Liver (tissue), 10 donors: ENCODE results near the gene TERC. TPM values are rescaled to one million over a fixed set of nuclear protein-coding genes. Genes with fewer than 3 reads are reported as not detected.
"Not testable (repeated sequence)": the region's sequence is repeated elsewhere in the genome, so short reads cannot be mapped to it uniquely, and the experiment has no call there.

Experiments
- DNase-seq: peaks from one replicate; pipeline ENCODE4 v3.0.0-alpha.2; 2017; ENCODE audit warnings: low spot score
- H3K27ac ChIP-seq, 2 donors: one replicate each; pipeline ENCODE4 v1.7.0; 2013; ENCODE audit warnings: inconsistent platforms in 2 of 2, low read length in 2 of 2, control low read depth in 1 of 2, low read depth in 1 of 2, mild to moderate bottlenecking in 1 of 2
- H3K27me3 ChIP-seq, 4 donors: one replicate each; pipeline versions ENCODE4 v1.6.1 to v1.7.0; 2013; ENCODE audit warnings: low read length in 3 of 4, inconsistent platforms in 1 of 4, mild to moderate bottlenecking in 1 of 4, moderate library complexity in 1 of 4; ENCODE audit not compliant: control insufficient read depth in 4 of 4, insufficient read depth in 4 of 4
- H3K36me3 ChIP-seq, 4 donors: one replicate each; pipeline versions ENCODE4 v1.6.1 to v1.7.0; 2013; ENCODE audit warnings: low read length in 3 of 4, mild to moderate bottlenecking in 3 of 4, low read depth in 1 of 4, moderate library complexity in 1 of 4; ENCODE audit not compliant: control insufficient read depth in 4 of 4, insufficient read depth in 3 of 4
- H3K4me1 ChIP-seq, 4 donors: one replicate each; pipeline versions ENCODE4 v1.6.1 to v1.7.0; 2013; ENCODE audit warnings: low read length in 3 of 4, mild to moderate bottlenecking in 3 of 4, moderate library complexity in 1 of 4; ENCODE audit not compliant: control insufficient read depth in 4 of 4, insufficient read depth in 4 of 4
- H3K4me3 ChIP-seq, 3 donors: one replicate each; pipeline versions ENCODE4 v1.6.1 to v1.7.0; 2013; ENCODE audit warnings: low read length in 3 of 3, control low read depth in 1 of 3, low read depth in 1 of 3, mild to moderate bottlenecking in 1 of 3
- H3K9ac ChIP-seq, 2 donors: one replicate each; pipeline ENCODE4 v1.7.0; 2013; ENCODE audit warnings: low read length in 2 of 2, mild to moderate bottlenecking in 2 of 2, moderate library complexity in 2 of 2, control low read depth in 1 of 2, low read depth in 1 of 2
- H3K9me3 ChIP-seq, 4 donors: one replicate each; pipeline versions ENCODE4 v1.6.1 to v1.7.0; 2013; ENCODE audit warnings: low read length in 3 of 4; ENCODE audit not compliant: control insufficient read depth in 4 of 4
- ATF3 ChIP-seq: IDR thresholded peaks from 2 replicates; pipeline ENCODE4 v1.6.1; 2016; ENCODE audit warnings: antibody characterized with exemption
- CTCF ChIP-seq: fragments of 150-350 bp; IDR thresholded peaks from 2 replicates; pipeline ENCODE4 v1.5.1; 2017; ENCODE audit warnings: improper control_type of control experiment, low read depth, low read length; ENCODE audit not compliant: missing input control
- EGR1 ChIP-seq, 2 donors: IDR thresholded peaks; 2 replicates each; pipeline ENCODE4 v1.6.1; 2016 to 2018; ENCODE audit warnings: antibody characterized with exemption in 2 of 2, low read depth in 2 of 2
- FOXA1 ChIP-seq: IDR thresholded peaks from 2 replicates; pipeline ENCODE4 v1.6.1; 2016; ENCODE audit warnings: antibody characterized with exemption
- FOXA2 ChIP-seq: IDR thresholded peaks from 2 replicates; pipeline ENCODE4 v1.6.1; 2016; ENCODE audit warnings: antibody characterized with exemption
- GABPA ChIP-seq, 2 donors: IDR thresholded peaks in 1 of 2; conservative IDR thresholded peaks in 1 of 2; 2 replicates each; pipeline ENCODE4 v1.6.1; 2016; ENCODE audit warnings: antibody characterized with exemption in 2 of 2, mild to moderate bottlenecking in 1 of 2, moderate library complexity in 1 of 2
- HNF4A ChIP-seq, 2 donors: conservative IDR thresholded peaks; 2 replicates each; pipeline ENCODE4 v1.6.1; 2016; ENCODE audit warnings: antibody characterized with exemption in 2 of 2, mild to moderate bottlenecking in 2 of 2
- HNF4G ChIP-seq: IDR thresholded peaks from 2 replicates; pipeline ENCODE4 v1.6.1; 2016; ENCODE audit warnings: antibody characterized with exemption
- JUND ChIP-seq, 2 donors: IDR thresholded peaks; 2 replicates each; pipeline ENCODE4 v1.6.1; 2016; ENCODE audit warnings: antibody characterized with exemption in 2 of 2
- MAX ChIP-seq: IDR thresholded peaks from 2 replicates; pipeline ENCODE4 v1.6.1; 2016; ENCODE audit warnings: antibody characterized with exemption
- NR2F2 ChIP-seq: IDR thresholded peaks from 2 replicates; pipeline ENCODE4 v1.6.1; 2016; ENCODE audit warnings: antibody characterized with exemption
- RAD21 ChIP-seq, 2 donors: IDR thresholded peaks; 2 replicates each; pipeline ENCODE4 v1.6.1; 2016; ENCODE audit warnings: antibody characterized with exemption in 2 of 2, mild to moderate bottlenecking in 2 of 2
- REST ChIP-seq: IDR thresholded peaks from 2 replicates; pipeline ENCODE4 v1.6.1; 2016; ENCODE audit warnings: antibody characterized with exemption, mild to moderate bottlenecking
- RXRA ChIP-seq, 2 donors: IDR thresholded peaks; 2 replicates each; pipeline ENCODE4 v1.6.1; 2017 to 2018; ENCODE audit warnings: antibody characterized with exemption in 2 of 2, mild to moderate bottlenecking in 1 of 2
- SP1 ChIP-seq: IDR thresholded peaks from 2 replicates; pipeline ENCODE4 v1.6.1; 2018; ENCODE audit warnings: antibody characterized with exemption, mild to moderate bottlenecking
- TAF1 ChIP-seq: conservative IDR thresholded peaks from 2 replicates; pipeline ENCODE4 v1.6.1; 2016; ENCODE audit warnings: antibody characterized with exemption, mild to moderate bottlenecking
- YY1 ChIP-seq: IDR thresholded peaks from 2 replicates; pipeline ENCODE4 v1.6.1; 2016; ENCODE audit warnings: antibody characterized with exemption, mild to moderate bottlenecking
- WGBS: extraction: QIAGEN DNeasy Blood & Tissue Kit; methylation state at CpG from one replicate; pipeline ENCODE4 v1.1.7; 2013; 5-methylcytosine and 5-hydroxymethylcytosine counted together
- polyA plus RNA-seq, 2 donors: library from polyadenylated mRNA; stranded (reverse) in 1 of 2; unstranded in 1 of 2; fragments of 200-250 nt in 1 of 2; fragments of >200 nt in 1 of 2; fragmentation: Nextera tagmentation in 1 of 2; extraction: Ambion mirVana in 1 of 2; gene quantifications; one replicate each; pipeline versions ENCODE4 v1.2.1 to v1.2.3, GENCODE V29; 2013 to 2015
- small RNA-seq: library from RNA; depleted of rRNA; stranded (forward); fragments of <200 nt; gene quantifications from one replicate; pipeline ENCODE3, GENCODE V24; 2014
- total RNA-seq, 2 donors: library from RNA; depleted of rRNA; stranded (reverse); fragments of >200 nt; gene quantifications; one replicate each; pipeline ENCODE4 v1.2.3, GENCODE V29; 2014
- donor health status: healthy.
- donor health status: healthy.
- donor health status: healthy.
- donor health status: healthy.
- donor health status: healthy.

Gene TERC
- total and polyA plus RNA-seq, 4 donors, result 0.85 to 207 (median 55.1) TPM; not detected in 1

- Histone ChIP-seq H3K36me3 (no peaks in the 10 kb centered on the region), H3K9me3 (peaks cover 0 to 6% (median under 1%) of the 10 kb centered on the region in 4 donors), H3K4me3 (no peak overlapping the region), H3K27me3 (no peaks in the 10 kb centered on the region), H3K4me1 (no peaks in the 10 kb centered on the region), H3K27ac (no peak overlapping the region), H3K9ac (no peak overlapping the region)
- no peak for DNase-seq
- TF ChIP-seq YY1 (no peak), HNF4A (conservative IDR thresholded peaks at IDR 0.05) (no peak), ATF3 (no peak), SP1 (no peak), HNF4G (no peak), RAD21 (IDR thresholded peaks at IDR 0.05) (no peak), RXRA (IDR thresholded peaks at IDR 0.05) (no peak), FOXA2 (no peak), CTCF (no peak), NR2F2 (no peak), EGR1 (IDR thresholded peaks at IDR 0.05; ENCODE audit: low read depth in 2 of 2) (no peak), MAX (no peak), JUND (IDR thresholded peaks at IDR 0.05) (no peak), TAF1 (no peak), REST (no peak), GABPA (IDR thresholded peaks at IDR 0.05 in 1 of 2, conservative IDR thresholded peaks at IDR 0.05 in 1 of 2) (no peak), FOXA1 (no peak)
Measured at GRCh38 chr3:169722724-169723123, 42.1 kb downstream of the TERC start.

DNA sequence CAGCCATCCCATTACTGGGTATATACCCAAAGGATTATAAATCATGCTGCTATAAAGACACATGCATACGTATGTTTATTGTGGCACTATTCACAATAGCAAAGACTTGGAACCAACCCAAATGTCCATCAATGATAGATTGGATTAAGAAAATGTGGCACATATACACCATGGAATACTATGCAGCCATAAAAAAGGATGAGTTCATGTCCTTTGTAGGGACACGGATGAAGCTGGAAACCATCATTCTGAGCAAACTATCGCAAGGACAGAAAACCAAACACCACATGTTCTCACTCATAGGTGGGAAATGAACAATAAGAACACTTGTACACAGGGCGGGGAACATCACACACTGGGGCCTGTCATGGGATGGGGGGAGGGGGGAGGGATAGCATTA, 46.4 kb downstream of the TERC start:
- H3K4me1 ChIP-seq, H3K9ac ChIP-seq, H3K9me3 ChIP-seq, H3K4me3 ChIP-seq, H3K27me3 ChIP-seq, DNase-seq, H3K36me3 ChIP-seq, H3K27ac ChIP-seq: not testable (repeated sequence)
- 89% methylated on average over 4 of the region's 4 CpGs for WGBS

Small RNA genes lying within 50 kb of the gene (small RNA-seq; reads per million reads assigned to genes)
- not detected for gene RNU6-637P

Other genes with a start within 250 kb of the TERC start
- gene MECOM, start 101.3 kb downstream of the TERC start, total RNA-seq, result 1 to 10 TPM; 2.6 to 2.7 TPM
- gene MECOM, start 101.3 kb downstream of the TERC start, polyA plus RNA-seq, result 1 to 10 TPM in 1 of 2 donors, under 1 TPM in 1; 0.73 to 1.4 TPM
- gene ACTRT3, start 4.5 kb upstream of the TERC start, total RNA-seq, result 1 to 10 TPM; 1.3 to 2.3 TPM
- 1 to 10 TPM; 1.4 to 1.7 TPM for gene ACTRT3, start 4.5 kb upstream of the TERC start, polyA plus RNA-seq
- gene MYNN, start 8.3 kb upstream of the TERC start, total RNA-seq, result 10 to 100 TPM; 11.3 to 11.6 TPM
- gene MYNN, start 8.3 kb upstream of the TERC start, polyA plus RNA-seq, result 1 to 10 TPM; 4.2 to 6.9 TPM
- gene LRRIQ4, start 47.8 kb upstream of the TERC start, total RNA-seq, result under 1 TPM in 1 of 2 donors, not detected in 1; 0.09 TPM
- not detected for gene LRRIQ4, start 47.8 kb upstream of the TERC start, polyA plus RNA-seq
- gene LRRC34, start 47.8 kb upstream of the TERC start, total RNA-seq, result 1 to 10 TPM in 1 of 2 donors, under 1 TPM in 1; 0.42 to 2.8 TPM
- 1 to 10 TPM in 1 of 2 donors, under 1 TPM in 1; 0.22 to 1.3 TPM for gene LRRC34, start 47.8 kb upstream of the TERC start, polyA plus RNA-seq
- gene LRRC31, start 104.9 kb upstream of the TERC start, total RNA-seq, result 1 to 10 TPM; 2.7 to 5.3 TPM
- under 1 TPM; 0.53 to 0.74 TPM for gene LRRC31, start 104.9 kb upstream of the TERC start, polyA plus RNA-seq
- not detected for gene SAMD7, start 146.5 kb upstream of the TERC start, total RNA-seq
- gene SAMD7, start 146.5 kb upstream of the TERC start, polyA plus RNA-seq, result not detected
- gene SEC62, start 201.7 kb upstream of the TERC start, total RNA-seq, result 10 to 100 TPM; 62.1 to 64.4 TPM
- 100 to 1,000 TPM in 1 of 2 donors, 10 to 100 TPM in 1; 40.1 to 200 TPM for gene SEC62, start 201.7 kb upstream of the TERC start, polyA plus RNA-seq